ENCODE measurements around the gene KDM2A.
"Not testable (repeated sequence)": the region's sequence is repeated elsewhere in the genome, so short reads cannot be mapped to it uniquely, and the experiment has no call there.

Gene KDM2A

GRCh38 chr11:67178421-67178820, 59.4 kb downstream of the KDM2A start:
- in situ Hi-C loops (cut with HindIII; ENCODE audit: low sequenced_read_pairs) = no loop called here
- DNase-seq (ENCODE audit: low read depth, low spot score) = no peak
- TF ChIP-seq, protein P1, sequence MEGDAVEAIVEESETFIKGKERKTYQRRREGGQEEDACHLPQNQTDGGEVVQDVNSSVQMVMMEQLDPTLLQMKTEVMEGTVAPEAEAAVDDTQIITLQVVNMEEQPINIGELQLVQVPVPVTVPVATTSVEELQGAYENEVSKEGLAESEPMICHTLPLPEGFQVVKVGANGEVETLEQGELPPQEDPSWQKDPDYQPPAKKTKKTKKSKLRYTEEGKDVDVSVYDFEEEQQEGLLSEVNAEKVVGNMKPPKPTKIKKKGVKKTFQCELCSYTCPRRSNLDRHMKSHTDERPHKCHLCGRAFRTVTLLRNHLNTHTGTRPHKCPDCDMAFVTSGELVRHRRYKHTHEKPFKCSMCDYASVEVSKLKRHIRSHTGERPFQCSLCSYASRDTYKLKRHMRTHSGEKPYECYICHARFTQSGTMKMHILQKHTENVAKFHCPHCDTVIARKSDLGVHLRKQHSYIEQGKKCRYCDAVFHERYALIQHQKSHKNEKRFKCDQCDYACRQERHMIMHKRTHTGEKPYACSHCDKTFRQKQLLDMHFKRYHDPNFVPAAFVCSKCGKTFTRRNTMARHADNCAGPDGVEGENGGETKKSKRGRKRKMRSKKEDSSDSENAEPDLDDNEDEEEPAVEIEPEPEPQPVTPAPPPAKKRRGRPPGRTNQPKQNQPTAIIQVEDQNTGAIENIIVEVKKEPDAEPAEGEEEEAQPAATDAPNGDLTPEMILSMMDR (IDR thresholded peaks at IDR 0.05; ENCODE audit: low read depth, low read length) = no peak
- no peak overlapping the region for H3K4me3 ChIP-seq (ENCODE audit: low read depth, low read length)

DNA sequence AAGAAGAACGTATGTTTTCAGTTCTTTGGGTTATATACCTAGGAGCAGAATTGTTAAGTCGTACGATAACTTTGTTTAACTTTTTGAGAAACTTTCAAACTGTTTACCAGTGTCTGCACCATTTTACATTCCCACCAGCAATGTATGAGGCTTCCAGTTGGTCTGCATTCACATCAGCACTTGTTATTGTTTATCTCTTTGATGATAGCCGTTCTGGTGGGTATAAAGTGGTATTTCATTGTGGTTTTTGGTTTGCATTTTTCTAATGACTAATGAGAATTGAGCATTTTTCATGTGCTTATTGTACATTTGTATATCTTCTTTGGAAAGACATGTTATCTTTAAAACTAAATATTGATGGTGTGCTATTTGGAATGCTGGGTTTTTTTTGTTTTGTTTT, 59.8 kb downstream of the KDM2A start:
- in situ Hi-C loops (cut with HindIII; ENCODE audit: low sequenced_read_pairs) = no loop called here
- no peak for DNase-seq (ENCODE audit: low read depth, low spot score)
- TF ChIP-seq, protein P1 (IDR thresholded peaks at IDR 0.05; ENCODE audit: low read depth, low read length) = no peak
- H3K4me3 ChIP-seq (ENCODE audit: low read depth, low read length) = no peak overlapping the region

DNA sequence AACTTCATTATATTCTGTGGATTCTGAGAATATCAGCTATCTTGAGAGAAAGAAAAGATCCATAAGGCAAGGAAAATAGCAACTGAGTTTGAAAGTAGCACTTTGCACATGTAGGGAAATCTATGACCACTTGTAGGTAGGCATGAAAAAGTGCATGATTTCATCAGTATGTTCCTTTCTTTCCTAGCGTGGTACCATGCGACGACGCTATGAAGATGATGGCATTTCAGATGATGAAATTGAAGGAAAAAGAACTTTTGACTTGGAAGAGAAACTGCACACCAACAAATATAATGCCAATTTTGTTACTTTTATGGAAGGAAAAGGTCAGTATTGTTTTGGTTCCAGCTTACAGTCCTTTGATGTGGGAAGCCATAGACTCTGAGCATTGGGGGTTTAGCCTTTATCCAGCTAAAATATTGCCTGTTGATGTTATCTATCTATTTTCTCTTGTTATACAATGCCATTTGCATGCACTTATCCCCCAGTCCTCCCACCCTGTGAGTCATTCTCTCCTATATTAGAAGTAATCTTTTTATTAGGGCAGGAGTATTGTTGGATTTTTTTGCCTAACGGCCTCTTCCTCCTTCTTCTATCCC, 60.9 kb downstream of the KDM2A start:
- TF ChIP-seq, protein P1 (IDR thresholded peaks at IDR 0.05; ENCODE audit: low read depth, low read length) = no peak
- peak; percentile 42 for DNase-seq (ENCODE audit: low read depth, low spot score)
- no peak overlapping the region for H3K4me3 ChIP-seq (ENCODE audit: low read depth, low read length)
- in situ Hi-C loops (cut with HindIII; ENCODE audit: low sequenced_read_pairs) = no loop called here

DNA sequence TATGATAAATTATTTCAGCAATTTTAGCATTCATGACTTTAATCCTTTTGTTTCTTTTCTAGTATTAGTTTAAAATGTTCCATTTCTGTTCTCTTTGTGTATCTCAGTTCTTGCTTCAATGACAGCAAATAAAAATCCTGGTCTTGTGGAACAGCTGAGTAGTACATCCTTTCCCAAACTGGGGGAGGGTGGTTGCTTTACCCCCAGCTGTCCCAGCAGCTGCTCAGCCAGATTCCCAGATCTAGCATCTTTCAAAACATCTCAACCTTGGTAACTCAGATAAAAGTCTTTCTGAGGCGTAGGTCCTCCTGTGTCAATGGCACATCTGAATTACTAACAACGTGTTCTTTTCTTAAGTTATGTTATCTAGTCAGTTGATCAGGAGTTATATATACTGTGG, 75.0 kb downstream of the KDM2A start:
- in situ Hi-C loops (cut with HindIII; ENCODE audit: low sequenced_read_pairs) = no loop called here
- DNase-seq (ENCODE audit: low read depth, low spot score) = no peak
- no peak overlapping the region for H3K4me3 ChIP-seq (ENCODE audit: low read depth, low read length)
- TF ChIP-seq, protein P1 (IDR thresholded peaks at IDR 0.05; ENCODE audit: low read depth, low read length) = no peak

- no peak overlapping the region for H3K4me3 ChIP-seq (ENCODE audit: low read depth, low read length)
- in situ Hi-C loops (cut with HindIII; ENCODE audit: low sequenced_read_pairs) = no loop called here
- TF ChIP-seq, protein P1 (IDR thresholded peaks at IDR 0.05; ENCODE audit: low read depth, low read length) = no peak
- DNase-seq (ENCODE audit: low read depth, low spot score) = peak; percentile 61
Observed at GRCh38 chr11:67195971-67196456, 77.0 kb downstream of the KDM2A start.

DNA sequence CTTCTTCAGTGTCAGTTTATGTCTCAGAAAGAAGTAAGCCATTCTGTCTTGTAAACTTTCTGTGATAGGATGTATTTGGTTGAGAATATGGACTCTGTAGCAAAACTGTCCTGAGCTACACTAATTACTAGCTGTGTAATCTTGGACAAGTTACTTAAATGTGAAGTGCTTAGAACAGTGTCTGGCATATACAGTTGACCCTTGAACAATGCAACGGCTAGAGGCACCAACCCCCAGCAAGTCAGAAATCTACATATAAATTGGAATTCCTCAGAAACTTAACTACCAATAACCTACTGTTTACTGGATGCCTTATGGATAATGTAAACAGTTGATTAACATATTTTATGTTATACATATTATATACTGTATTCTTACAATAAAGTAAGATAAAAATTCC, 78.5 kb downstream of the KDM2A start:
- in situ Hi-C loops (cut with HindIII; ENCODE audit: low sequenced_read_pairs) = no loop called here
- no peak overlapping the region for H3K4me3 ChIP-seq (ENCODE audit: low read depth, low read length)
- TF ChIP-seq, protein P1 (IDR thresholded peaks at IDR 0.05; ENCODE audit: low read depth, low read length) = no peak

GRCh38 chr11:67198781-67199180, 79.7 kb downstream of the KDM2A start:
- H3K4me3 ChIP-seq (ENCODE audit: low read depth, low read length); DNase-seq (ENCODE audit: low read depth, low spot score); in situ Hi-C loops (cut with HindIII; ENCODE audit: low sequenced_read_pairs): not testable (repeated sequence)

More for the DNA sequence above, 78.5 kb downstream of the KDM2A start:
- DNase-seq (ENCODE audit: low read depth, low spot score) = no peak
